ENCODE results near the gene MAML2.
A peak's percentile ranks its signal among the peaks of the same experiment; 100 is the strongest.

Gene MAML2

DNA sequence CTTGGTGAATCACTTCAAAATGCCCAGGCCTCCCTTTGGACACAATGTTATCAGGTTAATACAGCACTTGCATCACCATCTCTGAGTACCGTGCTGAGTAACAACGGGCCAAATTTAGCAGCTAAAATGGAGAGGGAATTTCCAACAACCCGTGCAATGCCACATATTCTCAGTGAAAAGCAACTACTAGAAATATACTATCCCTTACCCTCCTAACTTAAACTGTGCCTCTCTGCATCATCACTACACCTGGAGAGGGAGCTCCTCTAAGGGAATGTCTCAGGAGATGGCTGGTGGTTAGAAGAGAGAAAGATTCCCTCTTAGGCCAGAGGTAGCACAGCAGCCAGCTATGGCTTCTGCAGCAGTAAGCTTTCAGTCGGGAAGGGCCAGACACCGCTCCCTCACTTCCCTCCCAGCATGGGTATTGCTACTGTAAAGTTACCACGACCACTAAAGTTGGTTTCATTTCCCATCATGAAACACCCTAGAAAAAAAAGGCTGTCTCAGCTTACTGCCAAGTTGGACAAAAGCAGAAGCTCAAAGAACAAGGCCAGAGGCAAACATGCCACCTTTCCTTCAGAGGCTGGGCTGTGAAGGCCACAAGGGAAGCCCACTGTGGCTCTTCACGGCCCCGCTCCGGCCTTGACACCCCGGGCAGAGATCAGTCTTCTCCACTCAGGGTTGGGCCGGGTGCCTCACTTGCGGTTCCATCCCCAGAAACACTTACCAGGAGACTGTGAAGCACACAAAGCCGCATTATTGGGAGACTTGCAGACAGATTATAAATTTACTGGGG is 3.9 kb downstream of the MAML2 start:
- DNase-seq = peak; percentile 64 to 96

DNA sequence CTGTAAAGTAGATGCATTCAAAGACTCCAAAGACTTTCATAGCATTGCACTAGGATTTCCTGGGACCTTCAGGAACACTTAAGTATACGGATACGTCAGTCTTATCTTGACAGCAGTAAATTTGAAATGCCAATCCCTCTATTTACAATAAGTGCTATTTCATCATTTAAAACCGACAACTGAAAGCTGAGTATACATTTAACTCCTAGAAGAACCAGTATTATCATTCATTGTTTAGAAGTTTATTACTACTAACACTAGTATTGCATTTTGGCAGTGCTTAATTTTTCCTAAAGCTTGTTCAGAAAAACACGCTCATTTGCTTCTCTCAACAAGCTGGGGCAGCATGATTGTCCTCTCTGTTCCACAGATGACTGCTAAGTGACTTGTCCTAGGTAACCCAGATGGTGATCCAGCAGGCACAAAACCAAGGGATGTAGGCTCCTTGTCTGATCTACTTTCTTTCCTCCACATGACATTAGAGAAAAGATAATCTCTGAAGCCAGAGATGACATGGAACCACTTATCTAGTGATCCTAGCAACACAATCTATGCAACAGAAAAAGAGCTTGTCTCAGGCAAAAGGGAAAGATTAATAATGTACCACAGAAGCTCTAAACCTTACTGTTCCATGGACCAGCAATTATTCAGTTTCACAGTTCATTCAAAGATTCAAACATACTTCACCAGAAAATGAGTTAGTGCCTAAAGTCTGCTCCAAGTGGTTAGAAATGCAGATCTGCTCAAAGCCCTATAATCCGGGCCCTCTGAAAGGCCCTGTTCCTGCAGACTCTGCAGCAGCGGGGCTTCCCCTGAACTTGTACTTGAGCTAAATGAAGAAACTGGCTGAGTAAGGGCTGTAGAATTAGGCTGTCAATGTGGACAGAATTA is 5.2 kb downstream of the MAML2 start:
- DNase-seq = peak in 1 of 2 donors; percentile 36

DNA sequence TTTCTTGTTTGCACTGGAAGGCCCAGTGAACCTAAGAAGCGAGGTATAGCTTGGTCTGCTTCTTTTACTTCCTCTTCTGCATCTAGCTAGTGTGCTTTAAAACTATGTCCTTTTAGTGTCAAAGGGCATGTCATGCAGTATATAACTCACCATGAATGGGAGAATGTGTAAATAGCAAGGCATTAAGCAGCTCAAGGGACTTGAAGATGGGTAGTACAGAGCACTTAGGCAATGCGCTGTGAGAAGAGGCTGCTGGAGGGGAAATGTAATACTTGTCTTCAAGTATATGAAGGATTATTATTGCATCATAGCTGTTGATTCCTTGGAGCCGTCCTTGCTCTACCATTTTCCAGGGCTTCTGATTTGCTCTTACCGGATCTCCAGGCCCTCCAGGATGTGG is 7.6 kb downstream of the MAML2 start:
- no peak for DNase-seq

DNA sequence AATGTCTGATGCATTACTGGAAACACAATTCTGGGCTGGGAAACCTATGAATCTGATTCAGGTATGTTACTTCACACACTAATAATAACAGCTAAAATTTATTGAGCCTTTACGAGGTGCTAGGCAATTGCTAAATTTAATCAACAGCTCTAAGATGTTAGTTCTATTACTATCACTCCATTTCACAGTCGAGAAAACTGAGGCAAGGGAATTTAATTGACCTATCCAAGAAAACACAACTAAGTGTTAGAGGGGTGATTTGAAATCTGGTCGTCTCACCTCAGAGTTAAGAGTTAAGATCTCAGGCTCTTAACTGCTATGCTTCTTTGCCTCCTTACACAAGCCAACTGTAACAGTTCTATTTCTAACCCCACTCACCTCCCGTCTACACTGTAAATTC is 8.8 kb downstream of the MAML2 start:
- DNase-seq = no peak

DNA sequence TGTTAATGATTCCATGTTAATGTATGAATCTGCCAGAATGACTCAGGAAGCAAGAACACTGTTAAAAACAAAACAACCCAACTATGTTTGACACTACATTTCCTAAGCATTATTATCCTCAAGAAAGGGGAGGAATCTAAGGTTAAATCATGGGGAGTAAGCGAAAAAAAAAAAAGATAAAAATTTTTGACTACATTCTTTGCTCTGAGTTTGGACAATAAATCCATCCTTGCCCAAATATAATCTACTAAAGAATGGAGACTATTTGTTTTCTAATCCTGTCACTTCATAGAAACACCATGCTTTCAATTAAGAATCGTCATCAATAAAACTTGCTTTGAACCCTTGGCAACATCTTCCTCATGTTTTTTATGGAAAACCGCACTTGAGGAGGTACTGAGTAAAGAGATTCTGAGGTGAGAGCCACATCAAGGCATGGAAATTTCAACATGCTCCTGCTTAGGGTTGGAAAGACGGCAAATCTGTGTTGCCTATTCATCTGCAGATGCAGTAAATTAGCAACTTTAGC is 9.7 kb downstream of the MAML2 start:
- no peak for DNase-seq

DNA sequence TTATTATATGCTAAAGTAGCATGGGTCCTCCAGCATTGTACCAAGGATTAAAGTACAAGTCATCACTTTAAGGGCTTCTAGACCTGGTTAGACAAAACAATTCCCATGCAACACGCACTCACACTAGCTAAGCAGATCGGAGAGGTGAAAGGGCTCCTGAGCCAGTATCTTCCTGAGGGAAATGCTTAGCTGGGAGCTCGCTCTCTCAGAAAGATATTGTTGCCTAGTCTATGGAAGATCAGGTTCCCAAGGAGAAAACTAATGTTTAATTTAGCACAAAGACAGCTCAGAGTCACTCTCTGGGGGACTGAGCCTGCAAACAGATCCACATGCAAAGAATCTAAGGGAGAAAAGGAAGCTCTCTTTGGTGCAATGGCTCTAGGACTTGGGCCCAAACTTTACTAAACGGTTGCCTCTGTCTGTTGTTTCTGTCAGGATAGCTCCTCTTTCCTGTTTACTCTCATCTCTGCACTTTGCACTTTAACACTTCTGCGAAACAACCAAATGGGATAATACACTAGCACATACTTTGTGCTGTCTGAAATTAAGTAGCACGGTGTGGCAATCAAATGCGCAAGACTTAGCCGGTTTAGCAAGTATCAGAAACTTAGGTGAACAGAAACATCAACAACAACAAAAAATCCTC is 10.7 kb downstream of the MAML2 start:
- no peak for DNase-seq

DNA sequence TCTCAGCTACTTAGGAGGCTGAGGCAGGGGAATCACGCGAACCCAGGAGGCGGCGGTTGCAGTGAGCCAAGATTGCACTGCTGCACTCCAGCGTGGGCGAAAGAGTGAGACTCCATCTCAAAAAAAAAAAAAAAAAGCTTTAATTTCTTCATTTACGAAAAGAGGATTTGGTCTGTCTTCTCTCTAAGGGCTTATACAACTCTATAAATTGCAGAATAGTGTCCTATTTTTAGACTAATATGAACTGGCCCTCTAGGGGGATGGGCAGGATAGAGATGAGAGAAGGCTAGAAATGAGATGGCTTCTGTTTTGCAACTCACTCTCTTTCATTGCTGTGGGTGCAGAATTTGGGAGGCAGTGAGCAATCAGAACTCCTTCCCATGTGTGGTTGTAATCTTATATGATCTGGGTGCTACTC is 11.3 kb downstream of the MAML2 start:
- DNase-seq = no peak

DNA sequence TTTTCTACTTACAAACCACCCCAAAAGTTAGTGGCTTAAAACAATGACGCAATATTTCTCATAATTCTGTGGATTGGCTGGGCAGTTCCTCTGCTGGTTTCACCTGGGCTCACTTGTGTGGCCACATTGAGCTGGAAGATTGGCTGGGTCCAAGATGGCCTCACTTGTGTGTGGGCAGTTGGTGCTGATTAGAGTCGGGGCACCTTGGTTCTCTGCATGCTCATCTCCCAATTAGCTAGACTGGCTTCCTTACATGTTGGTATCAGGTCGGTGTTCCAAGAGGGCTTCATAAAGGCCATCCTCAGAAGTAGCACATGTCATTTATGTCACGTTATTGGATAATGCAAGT is 12.5 kb downstream of the MAML2 start:
- DNase-seq = no peak

DNA sequence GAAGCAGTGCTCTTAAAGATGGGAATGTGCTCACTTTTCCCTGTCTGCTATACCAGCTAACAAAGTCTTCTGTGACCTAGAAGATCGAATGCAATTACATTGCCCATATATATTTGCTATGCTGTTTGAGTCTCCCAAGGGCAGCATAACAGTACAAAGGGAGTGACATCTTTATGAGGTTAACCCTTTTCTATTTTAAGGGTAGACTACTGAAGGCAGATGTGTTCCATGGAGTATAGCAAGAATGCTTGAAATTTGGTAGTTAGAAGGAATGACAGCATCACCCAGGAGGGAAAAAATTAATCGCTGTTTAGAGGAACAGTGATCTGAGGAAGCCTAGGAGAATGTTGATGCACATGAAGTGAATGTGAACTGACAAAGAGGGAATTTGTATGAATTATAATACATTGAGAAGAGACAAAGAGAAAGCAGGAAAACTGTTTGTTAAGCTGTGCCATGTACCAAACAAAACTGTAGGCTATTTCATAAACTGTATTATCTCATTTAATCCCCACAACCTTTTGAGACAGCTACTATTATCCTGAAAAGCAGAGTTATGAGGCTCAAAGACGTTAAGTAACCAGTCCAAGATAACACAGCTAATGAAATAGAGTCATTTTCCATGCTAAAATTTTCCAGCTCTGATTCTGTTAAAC is 13.0 kb downstream of the MAML2 start:
- no peak for DNase-seq

DNA sequence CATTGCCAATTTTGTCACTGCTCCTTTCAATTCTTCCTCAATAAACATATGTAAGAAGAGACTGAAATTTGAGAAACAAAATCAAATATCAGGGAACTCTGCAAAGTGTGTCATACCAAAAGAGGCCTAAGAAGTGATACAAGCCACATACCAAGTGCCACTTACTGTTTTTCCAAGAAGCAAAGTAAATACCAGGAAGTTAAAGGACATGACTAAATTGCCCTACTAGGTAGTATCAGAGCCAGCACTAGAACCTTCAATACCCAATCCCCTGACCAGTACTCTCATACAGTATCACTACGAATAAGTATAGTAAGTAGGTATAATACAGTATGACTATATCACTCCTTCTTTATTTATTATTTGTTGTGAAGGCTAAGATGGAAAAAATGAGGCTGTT is 13.6 kb downstream of the MAML2 start:
- no peak for DNase-seq

DNA sequence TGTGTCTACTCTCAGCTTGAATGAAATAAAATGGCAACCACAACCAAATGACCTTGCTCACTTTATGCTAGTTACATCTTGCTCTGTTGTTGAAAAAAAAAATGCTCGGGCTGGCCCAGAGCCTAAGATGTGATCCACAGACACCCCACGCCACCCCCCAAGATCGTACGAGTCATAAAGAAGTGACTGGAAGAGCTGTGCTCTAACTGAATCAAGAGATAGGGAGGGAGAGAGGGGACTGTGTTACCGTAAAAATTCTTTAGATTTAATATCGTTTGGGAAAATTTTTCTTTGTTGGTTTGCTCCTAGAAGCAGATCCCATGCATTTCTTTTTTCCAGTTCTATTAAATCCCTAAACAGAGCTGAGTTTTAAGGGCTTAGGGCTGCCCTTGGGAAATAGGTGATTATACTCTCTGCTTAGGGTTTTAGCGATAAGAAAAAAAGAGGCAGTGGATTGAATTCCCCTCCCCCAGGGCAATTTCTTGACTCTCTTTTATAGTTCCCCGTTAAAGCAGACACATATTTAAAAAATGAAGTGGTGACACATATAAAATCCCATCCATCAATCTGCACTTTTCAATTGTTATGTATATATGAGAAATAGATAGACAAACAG is 14.5 kb downstream of the MAML2 start:
- DNase-seq = no peak

DNA sequence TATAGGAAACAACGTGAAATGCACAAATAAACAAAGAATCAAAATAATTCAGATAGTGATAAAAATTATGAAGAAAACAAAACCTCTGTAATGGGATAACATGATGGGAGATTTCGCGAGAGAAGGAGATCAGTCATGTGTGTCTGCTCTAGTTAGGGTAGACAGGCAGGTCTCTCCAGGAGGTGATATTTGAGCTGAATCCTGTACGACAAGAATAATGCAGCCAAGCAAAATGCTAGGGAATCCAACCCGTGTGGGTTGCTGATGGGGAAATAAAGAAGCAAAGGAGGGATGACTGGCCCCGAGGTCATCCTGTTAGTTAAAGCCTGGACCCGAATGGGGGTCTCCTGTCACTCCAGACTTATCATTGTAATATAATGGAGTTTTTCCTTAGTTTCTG is 16.0 kb downstream of the MAML2 start:
- DNase-seq = no peak

DNA sequence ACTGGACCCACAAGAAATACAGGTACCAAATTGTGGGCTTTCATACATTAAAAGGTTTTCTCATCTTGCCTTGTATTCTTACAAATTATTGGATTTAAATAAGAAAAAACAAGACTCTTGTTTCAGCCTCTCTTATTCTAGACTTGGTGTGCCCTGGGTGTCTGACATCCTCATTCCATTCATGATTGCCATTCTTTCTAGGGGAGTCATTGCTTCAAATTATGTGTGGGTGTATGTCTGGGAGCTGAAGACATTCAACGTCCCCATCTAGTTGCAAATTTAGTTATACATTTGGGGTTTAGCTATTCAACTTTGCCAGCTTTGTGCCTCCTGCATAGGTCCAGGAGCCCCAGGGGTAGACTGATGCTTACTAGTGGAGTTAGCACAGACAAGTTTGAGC is 18.1 kb downstream of the MAML2 start:
- DNase-seq = no peak

DNA sequence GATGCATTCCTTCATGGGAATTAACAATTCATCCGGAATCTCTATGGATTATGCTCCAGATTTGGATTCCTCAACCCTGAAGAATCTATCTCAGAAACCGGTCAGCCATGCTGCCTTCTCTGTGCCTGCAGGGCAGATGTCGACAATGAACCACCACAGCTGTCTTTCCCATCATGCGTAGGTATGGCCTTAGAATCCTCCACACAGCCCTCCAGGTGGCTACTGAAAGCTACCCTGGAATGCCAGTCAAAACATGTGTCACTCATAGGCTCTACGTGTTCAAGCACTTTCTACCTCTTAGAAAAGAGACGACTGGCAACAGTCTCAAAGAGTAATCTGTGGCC is 19.4 kb downstream of the MAML2 start:
- DNase-seq = no peak

DNA sequence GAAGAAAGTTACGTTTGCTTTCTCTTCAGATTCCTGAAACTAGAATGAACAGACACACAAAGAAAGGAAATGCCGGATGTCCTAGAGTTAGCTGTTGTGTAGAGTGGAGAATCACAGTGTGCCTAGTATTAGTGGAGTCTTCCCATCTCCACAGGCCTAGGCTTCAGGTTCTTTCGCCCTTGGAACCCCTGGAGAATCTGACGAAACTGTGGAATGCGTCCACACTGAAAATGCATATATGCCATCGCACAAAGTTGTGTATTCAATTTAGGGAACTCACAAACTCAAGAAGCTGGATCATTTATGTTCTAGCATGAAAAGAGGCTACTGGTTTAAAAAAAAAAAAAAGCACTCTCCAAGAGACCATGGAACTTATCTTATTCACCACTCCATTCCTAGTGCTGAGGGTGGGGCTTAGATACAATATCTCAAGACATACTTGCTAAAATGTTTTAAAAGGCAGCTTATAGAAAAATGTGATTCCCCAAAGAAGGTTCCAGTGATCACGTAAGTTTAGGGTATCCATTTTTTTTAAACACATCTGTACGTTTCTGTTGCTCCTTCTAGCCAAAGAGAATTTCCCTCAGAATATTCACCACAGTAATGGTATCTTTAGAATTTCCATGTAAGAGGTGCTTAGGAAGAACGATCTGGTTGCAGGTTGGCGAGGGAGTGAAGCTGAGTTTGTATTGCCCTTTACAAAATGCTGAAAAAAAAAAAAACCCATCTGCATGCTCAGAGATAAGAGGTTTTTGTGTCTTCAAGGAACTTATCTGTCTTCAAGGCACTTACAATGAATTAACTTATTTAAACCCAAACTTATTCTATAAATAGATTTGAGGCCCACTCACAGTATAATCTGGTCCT is 20.0 kb downstream of the MAML2 start:
- no peak for DNase-seq

DNA sequence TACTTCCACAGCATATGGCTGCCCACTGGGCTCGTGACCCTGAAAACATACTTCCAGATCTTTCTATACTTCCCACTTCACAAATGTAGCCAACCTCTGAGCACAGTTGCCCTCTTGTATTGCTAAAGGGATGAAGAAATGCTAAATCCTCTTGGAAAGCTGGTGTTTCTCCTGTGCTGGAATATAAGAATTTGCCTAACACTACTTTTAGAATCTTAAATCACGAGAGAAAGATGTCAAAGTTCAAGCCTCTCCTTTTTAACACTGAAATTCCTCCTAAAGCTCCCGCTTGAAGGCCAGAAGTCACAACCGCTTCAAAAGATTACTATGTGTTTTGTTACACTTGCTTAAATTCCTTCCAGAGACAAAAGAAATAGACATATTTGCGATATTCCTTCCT is 21.9 kb downstream of the MAML2 start:
- no peak for DNase-seq

DNA sequence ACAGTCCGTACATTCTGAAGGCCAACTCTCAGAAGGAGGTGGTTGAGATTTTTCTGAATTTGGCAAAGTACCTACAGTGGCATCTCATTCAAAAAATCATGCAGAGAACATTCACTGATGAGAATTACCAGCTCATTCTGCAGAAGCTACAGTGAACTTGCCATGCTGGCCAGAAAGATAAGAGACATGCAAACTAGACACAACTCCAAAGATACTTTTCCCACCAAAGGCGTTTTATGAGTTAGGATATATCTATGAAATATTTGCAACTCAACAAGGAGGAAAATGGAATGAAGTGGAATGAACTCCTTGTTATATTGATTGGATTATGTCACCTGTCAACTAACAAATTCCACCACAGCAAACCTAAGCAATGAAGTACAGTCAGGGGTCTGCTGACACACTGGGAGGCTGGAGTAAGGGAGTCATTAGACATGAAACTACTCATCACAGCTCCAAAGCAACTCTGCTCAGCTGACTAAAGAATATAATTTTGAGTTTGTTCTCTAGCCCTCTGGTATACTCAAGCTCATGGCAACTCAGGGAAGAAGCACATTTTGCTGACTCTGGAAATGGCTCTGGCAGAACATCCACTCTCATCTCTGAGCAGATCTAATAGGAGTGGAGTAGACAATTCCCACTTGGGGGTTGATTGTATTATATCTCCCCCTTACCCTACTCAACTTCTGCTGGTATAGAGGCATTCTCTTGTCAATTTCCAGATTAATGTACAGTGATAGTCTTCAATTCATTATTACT is 22.9 kb downstream of the MAML2 start:
- no peak for DNase-seq

DNA sequence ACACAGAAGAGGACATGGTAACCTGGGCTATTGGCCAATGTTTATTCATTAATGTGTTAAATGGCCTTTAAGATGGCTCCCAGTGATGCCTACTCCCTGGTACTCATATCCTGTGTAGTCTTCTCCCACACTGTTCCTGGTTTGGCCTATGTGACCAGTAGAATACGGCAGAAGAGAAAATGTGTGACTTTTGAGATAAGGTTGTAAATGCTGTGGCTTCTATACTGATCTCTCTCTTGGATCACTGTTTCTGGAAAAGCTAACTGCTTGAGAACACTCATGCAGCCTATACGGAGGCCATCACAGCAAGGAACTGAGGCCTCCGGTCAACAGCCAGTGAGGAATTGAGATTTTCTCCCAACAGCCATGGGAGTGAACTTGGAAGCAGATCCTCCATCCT is 24.1 kb downstream of the MAML2 start:
- no peak for DNase-seq

DNA sequence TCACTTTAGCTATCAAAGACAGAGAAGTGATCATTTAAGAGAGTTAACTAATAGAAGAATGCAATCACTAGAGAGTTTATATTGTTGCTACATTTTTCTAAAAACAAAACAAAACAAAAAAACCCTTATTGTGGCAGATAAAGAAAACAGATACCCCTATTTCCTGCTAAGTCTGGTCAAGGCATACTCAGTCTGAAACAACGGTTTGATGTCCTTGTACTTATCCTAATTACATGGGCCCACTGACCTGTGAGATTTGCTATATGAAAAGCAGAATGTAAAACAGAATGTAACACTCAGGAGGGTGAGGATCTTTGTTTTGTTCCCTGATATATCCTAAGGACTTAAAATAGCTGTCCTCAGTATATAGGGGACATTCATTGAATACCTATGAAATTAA is 24.6 kb downstream of the MAML2 start:
- DNase-seq = no peak

DNA sequence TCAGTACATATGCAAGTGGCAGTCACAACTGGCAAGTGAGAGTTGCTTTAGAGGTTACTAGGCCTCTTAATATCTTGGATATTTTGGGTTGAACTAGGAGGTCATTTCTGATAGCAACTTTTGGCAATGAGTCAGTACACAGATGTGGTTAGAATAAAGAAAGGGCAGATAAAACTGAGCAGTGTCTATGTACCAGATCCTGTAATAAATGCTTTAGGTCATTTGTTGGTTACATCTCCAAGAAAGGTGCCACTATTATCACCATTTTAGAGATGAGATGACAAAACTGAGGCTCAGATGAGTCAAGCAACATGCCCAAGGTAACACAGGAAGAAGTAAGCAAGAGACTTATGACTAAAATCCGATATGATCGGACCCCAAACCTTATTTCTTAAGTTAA is 25.0 kb downstream of the MAML2 start:
- DNase-seq = no peak

DNA sequence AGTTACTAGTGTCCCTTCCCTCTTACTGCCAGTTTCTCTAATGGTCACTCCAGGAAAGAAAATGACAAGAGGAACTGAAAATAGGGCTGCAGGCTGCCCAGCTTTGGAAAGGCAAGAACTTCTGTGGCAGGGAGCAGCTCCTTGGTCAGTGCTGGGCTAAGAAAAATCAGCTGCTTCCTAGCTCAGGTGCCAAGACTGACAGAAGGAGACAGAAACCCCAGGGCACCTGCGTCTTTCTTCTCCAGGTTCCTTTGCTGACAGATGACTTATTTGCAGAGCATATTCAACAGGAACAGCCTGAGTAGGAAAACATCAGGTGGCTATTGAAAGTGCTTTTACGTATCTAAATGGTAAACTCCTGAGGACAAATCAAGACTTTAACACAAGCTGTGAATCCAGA is 25.4 kb downstream of the MAML2 start:
- no peak for DNase-seq
